AG04449 (cell line): ENCODE data around the gene SAC3D1.

Source experiments
- CTCF ChIA-PET: fragments of 350-600 bp; formaldehyde crosslinking; extraction: SDS; loops from one replicate; lab custom pipeline; 2021; ENCODE audit warnings: antibody characterized with exemption; lab: Yijun Ruan, JAX
- POLR2A ChIA-PET: fragments of 400-600, 350-600 bp; formaldehyde crosslinking; extraction: SDS; loops from one replicate; lab custom pipeline; 2020; ENCODE audit warnings: antibody characterized with exemption, inconsistent platforms; lab: Yijun Ruan, JAX
- DNase-seq: peaks from one replicate; pipeline ENCODE4 v3.0.0-alpha.2; 2010; ENCODE audit warnings: low read depth, low spot score
- H3K4me3 ChIP-seq: 2 replicates; pipeline ENCODE4 v1.5.1; 2011; ENCODE audit warnings: low read depth, mild to moderate bottlenecking, control low read depth, low read length
- TF ChIP-seq, protein P1 (sequence below): IDR thresholded peaks from one replicate; pipeline ENCODE4 v1.5.1; 2011; ENCODE audit warnings: mild to moderate bottlenecking, moderate library complexity, low read length, control low read depth, inconsistent platforms; ENCODE audit not compliant: insufficient read depth; ENCODE audit errors: missing control alignments

Gene SAC3D1

DNA sequence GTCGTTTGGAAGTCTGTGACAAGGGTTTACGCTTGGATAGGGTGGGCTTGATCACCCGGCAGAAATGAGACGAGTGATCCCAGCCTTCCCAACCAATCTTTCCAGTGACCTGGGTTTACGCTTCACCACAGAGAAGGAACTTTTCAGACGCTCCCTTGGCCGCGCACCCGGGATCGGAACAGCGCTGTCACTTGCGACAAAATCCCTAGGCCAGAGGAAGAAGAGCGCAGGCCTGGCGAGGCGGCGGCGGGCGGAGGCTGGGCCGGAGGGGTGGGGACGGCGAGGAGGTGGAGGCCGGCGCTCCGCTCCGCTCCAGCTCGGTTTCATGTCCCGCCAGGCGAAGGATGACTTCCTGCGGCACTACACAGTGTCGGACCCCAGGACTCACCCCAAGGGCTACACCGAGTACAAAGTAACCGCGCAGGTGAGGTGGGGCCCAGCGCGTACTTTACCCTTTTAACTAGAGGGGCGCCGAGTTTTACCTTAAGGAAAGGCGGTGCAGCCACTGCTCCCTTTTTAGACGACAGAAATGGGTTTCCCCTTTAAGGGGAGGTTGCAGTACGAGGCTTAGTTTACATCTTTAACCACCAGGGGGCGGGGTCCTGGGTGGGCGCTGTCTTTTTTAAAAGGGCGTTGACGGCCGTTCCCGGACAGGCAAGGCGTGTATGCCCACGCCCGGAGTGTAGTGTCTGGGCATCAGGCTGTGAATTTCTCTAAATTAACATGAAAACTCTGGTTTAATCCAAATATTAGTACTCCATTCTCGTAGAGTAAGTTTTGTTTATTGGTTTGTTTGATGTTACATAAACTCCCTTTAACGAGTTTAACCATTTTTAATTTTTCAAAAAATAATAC, 13.6 kb upstream of the SAC3D1 start, which contains the start of gene SNX15:
Gene SNX15, plus strand, starts transcription at position 227 of the 855 bp plus-strand sequence. Its CDS starts 99 bp downstream, at position 326.
- CTCF ChIA-PET, result interaction anchor here (0.6 to 10.5 kb wide), 14 partner anchors 8 to 91 kb away, joined by 3 to 140 read pairs (median 4); partner anchors contain the start of genes ARL2, NAALADL1, SAC3D1 and TM7SF2
- TF ChIP-seq, protein P1, sequence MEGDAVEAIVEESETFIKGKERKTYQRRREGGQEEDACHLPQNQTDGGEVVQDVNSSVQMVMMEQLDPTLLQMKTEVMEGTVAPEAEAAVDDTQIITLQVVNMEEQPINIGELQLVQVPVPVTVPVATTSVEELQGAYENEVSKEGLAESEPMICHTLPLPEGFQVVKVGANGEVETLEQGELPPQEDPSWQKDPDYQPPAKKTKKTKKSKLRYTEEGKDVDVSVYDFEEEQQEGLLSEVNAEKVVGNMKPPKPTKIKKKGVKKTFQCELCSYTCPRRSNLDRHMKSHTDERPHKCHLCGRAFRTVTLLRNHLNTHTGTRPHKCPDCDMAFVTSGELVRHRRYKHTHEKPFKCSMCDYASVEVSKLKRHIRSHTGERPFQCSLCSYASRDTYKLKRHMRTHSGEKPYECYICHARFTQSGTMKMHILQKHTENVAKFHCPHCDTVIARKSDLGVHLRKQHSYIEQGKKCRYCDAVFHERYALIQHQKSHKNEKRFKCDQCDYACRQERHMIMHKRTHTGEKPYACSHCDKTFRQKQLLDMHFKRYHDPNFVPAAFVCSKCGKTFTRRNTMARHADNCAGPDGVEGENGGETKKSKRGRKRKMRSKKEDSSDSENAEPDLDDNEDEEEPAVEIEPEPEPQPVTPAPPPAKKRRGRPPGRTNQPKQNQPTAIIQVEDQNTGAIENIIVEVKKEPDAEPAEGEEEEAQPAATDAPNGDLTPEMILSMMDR, result peak; percentile 56
- DNase-seq, result peak; percentile 70
- POLR2A ChIA-PET, result interaction anchor here (0.6 to 2.0 kb wide), 3 partner anchors 13 to 90 kb away, joined by 3 to 13 read pairs (median 3); partner anchors contain the start of genes ARL2 and SAC3D1
- H3K4me3 ChIP-seq, result peak within 1 kb of the TSS; percentile 87

- TF ChIP-seq, protein P1, result no peak
- no peak for DNase-seq
- no peak overlapping the region for H3K4me3 ChIP-seq
- POLR2A ChIA-PET, result no interaction called here
- CTCF ChIA-PET, result interaction anchor here (1.1 to 10.5 kb wide), 3 partner anchors 9 to 78 kb away, joined by 3 to 140 read pairs (median 6); partner anchors contain the start of genes ARL2 and SAC3D1
Observed at GRCh38 chr11:65032216-65032615, 8.8 kb upstream of the SAC3D1 start.

DNA sequence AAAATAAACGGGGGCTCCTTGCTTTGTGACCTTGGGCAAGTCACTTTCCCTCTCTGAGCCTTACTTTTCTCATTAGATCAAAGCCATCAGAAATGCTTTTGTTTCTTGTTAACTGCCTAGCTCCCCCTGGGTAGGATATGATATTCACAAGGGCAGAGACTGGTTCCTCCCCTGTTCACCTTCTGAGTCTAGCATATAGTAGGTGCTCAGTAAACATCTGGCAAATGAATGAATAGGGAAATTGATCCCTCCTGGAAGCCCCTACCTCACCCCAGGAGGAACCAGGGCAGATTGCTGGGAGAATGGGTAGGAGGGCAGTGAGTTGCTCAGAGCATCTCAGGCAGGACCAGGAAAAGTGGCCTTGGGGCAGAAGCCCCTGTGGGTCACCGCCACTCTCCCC, 6.6 kb upstream of the SAC3D1 start:
- ChIA-PET CTCF (interaction anchor here (2.6 kb wide), 1 partner anchor 21 kb away, joined by 16 read pairs; the partner anchor contains the start of gene ARL2), POLR2A (no interaction called here)
- DNase-seq, result no peak
- TF ChIP-seq, protein P1, result no peak
- no peak overlapping the region for H3K4me3 ChIP-seq

GRCh38 chr11:65035579-65035978, 5.4 kb upstream of the SAC3D1 start:
- CTCF ChIA-PET, result interaction anchor here (1.2 to 2.6 kb wide), 3 partner anchors 8 to 147 kb away, joined by 3 to 16 read pairs (median 3); partner anchors contain the start of genes ARL2 and SNX15

DNA sequence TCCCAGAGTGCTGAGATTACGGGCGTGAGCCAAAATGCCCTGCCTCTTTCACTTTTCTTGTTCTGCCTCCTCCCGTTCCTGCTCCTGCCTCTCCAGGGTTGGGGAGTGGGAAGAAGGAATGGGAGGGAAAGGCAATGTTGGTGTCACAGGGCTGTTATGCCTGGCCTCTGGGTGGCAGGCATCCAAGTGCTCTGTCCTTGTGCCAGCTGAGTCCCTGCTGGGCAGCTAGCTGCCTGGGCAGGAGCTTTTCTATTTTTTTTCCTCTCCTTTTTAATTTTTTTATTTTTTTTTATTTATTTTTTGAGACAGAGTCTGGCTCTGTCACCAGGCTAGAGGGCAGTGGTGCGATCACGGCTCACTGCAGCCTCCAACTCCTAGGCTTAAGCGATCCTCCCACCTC, 4.1 kb upstream of the SAC3D1 start:
- no peak overlapping the region for H3K4me3 ChIP-seq
- no peak for DNase-seq
- ChIA-PET POLR2A (no interaction called here), CTCF (interaction anchor here (1.2 kb wide), 1 partner anchor 8 kb away, joined by 7 read pairs; no protein-coding TSS in a partner anchor)
- TF ChIP-seq, protein P1, result no peak

More at GRCh38 chr11:65035579-65035978, 5.4 kb upstream of the SAC3D1 start:
- TF ChIP-seq, protein P1, result no peak
- POLR2A ChIA-PET, result no interaction called here
- no peak for DNase-seq
- H3K4me3 ChIP-seq, result no peak overlapping the region

DNA sequence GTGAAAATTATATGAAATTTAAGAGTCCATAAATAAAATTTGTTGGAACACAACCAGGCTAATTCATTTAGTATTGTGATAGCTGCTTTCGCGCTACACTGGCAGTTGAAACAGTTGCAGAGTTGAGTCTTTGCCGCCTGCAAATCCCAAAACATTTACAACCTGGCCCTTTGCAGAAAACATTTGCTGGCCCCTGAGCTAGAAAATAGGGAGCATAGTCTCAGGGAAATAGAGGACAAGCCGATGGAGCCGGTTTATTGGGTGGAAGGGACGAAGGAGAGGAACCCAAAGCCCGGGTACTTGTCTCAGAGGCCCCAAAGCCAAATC, 527 bp upstream of the SAC3D1 start:
- DNase-seq, result no peak
- TF ChIP-seq, protein P1, result no peak
- POLR2A ChIA-PET, result interaction anchor here (0.7 to 1.5 kb wide), 5 partner anchors 27 to 591 kb away, joined by 3 to 4 read pairs (median 3); partner anchors contain the start of genes ARL2, GPHA2 and SF1
- CTCF ChIA-PET, result interaction anchor here (1.2 to 3.2 kb wide), 5 partner anchors 9 to 31 kb away, joined by 3 to 17 read pairs (median 13); partner anchors contain the start of genes ARL2 and SNX15
- peak overlapping the region; percentile 73 for H3K4me3 ChIP-seq
